ENCODE measurements around the gene ACTRT2. TPM values are rescaled to one million over a fixed set of nuclear protein-coding genes. Genes with fewer than 3 reads are reported as not detected.

The ACTRT2 gene
- total and polyA plus RNA-seq, 2 donors (not counting 3 experiments of a cell fraction or from before 2014, with no cell fraction given): not detected

DNA sequence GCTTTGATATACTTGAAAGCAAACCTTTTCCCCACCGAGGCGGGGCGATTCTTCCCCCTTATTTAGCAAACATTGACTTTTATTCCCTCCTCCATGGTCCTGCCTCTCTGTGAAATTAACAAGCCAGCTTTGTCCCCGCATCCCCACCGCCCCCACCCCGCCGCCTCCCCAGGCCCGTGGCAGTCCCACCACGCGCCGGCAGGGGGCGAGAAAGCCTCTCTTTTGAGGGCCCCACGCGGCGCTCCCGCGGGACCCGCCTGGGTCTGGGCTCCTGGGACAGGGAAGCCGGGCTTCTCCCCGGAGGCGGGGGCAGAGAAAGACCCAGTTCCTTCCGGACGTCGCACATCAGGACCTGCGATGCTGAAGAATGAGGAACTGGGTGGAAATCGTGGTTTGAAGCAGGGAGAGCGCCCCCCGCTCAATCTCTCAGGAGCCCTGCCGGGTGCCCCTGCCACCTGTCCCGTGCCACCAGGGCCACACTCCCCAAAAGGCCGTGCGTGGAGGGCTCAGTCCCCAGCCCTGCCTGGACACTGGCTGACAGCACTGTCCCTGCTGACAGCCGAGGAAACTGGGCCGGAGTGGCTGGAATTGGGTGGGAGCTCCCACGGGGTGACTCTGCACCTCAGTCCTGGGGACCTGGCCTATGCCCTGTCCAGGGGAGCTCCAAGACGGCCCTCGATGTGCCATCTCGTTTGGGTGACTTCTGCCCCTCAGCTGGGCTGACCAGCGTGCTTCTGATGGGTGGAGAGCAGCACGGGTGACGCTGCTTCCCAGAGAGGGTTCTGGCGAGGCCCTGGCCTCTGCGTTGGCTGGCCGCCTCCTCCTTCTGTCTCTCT lies 8.6 kb upstream of the ACTRT2 start:
- Histone ChIP-seq H2AFZ (ENCODE audit: low read depth, low read length) (no peak overlapping the region), H3K27ac (ENCODE audit: insufficient read depth, low read depth, low read length) (no peak overlapping the region), H3K9me3 (replicated peaks; ENCODE audit: control insufficient read depth, insufficient read depth, low read length) (peaks cover under 1% of the 10 kb centered on the region), H3K4me1 (ENCODE audit: control insufficient read depth, extremely low read depth, insufficient read depth, low read length) (no peaks in the 10 kb centered on the region), H3K27me3 (ENCODE audit: control insufficient read depth in 2 of 2, insufficient read depth in 2 of 2, low read length in 2 of 2) (no peaks in the 10 kb centered on the region), H3K36me3 (ENCODE audit: control insufficient read depth in 2 of 2, extremely low read depth in 1 of 2, insufficient read depth in 2 of 2, low read length in 2 of 2) (no peaks in the 10 kb centered on the region), H3K9me1 (replicated peaks; ENCODE audit: control insufficient read depth, extremely low read depth, insufficient read depth, low read length) (no peaks in the 10 kb centered on the region), H4K20me1 (replicated peaks; ENCODE audit: control insufficient read depth, extremely low read depth, insufficient read depth, low read length) (no peaks in the 10 kb centered on the region), H3K4me2 (ENCODE audit: insufficient read depth, low read length) (no peak overlapping the region), H3K79me2 (ENCODE audit: control insufficient read depth, insufficient read depth, low read length) (no peaks in the 10 kb centered on the region), H3K4me3 (replicated peaks in 1 of 3; ENCODE audit: insufficient read depth in 1 of 3, low read depth in 1 of 3, low read length in 3 of 3) (no peak overlapping the region), H3K9ac (replicated peaks; ENCODE audit: extremely low read depth, insufficient read depth, low read length) (no peak overlapping the region)
- no peak for FAIRE-seq
- ChIA-PET POLR2A (no interaction called here), CTCF (interaction anchor here (1.1 to 1.5 kb wide), 2 partner anchors 9 to 15 kb away, joined by 3 read pairs; partner anchors contain the start of gene ACTRT2)
- no peak for DNase-seq (ENCODE audit: low read depth, low spot score)
- intact Hi-C loops (cut with micrococcal nuclease) (no loop called here), dilution Hi-C loops (cut with MboI; ENCODE audit: extremely low pct_ligation_motif_present, low sequenced_read_pairs) (no loop called here)
- no TSS peak for BruUV-seq (replicated peaks)
- TF ChIP-seq FOS (IDR thresholded peaks at IDR 0.05; ENCODE audit: borderline replicate concordance, insufficient read depth, low read length): no peak
- TF ChIP-seq, protein P1, sequence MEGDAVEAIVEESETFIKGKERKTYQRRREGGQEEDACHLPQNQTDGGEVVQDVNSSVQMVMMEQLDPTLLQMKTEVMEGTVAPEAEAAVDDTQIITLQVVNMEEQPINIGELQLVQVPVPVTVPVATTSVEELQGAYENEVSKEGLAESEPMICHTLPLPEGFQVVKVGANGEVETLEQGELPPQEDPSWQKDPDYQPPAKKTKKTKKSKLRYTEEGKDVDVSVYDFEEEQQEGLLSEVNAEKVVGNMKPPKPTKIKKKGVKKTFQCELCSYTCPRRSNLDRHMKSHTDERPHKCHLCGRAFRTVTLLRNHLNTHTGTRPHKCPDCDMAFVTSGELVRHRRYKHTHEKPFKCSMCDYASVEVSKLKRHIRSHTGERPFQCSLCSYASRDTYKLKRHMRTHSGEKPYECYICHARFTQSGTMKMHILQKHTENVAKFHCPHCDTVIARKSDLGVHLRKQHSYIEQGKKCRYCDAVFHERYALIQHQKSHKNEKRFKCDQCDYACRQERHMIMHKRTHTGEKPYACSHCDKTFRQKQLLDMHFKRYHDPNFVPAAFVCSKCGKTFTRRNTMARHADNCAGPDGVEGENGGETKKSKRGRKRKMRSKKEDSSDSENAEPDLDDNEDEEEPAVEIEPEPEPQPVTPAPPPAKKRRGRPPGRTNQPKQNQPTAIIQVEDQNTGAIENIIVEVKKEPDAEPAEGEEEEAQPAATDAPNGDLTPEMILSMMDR (IDR thresholded peaks at IDR 0.05; ENCODE audit: extremely low read depth in 1 of 2, insufficient read depth in 1 of 2, low read depth in 1 of 2, low read length in 2 of 2): peak; percentile 20 to 47

DNA sequence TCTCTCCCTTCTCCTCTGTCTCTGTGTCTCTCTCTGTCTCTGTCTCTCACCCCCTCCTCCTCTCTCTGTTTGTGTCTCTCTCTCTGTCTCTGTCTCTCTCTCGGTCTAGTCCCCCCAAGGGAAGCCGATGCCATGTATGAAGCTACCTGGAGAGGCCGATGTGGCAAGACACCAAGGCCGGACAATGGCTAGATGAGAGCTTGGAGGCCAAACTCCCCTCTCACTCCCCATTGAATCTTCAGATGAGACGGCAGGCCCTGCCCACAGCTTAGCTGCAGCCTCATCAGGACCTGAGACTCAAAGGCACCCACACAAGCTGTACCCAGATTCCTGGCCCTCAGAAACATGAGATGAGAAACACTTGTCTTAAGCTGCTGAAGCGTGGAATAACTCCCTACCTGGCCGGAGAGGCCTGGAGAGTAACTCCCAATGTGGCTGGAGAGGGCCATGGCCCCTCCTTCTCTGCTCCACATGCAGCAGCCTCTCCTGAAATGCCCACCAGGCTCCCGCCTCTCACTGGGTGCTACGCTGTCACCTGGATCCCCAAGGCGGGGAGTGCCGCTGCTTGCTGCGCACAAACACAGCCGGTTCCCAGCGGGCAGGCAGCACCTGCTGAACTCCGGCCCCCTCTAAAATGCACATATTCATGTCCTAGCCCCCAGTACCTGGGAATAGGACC lies 7.8 kb upstream of the ACTRT2 start:
- Histone ChIP-seq H3K27ac (ENCODE audit: insufficient read depth, low read depth, low read length) (no peak overlapping the region), H3K4me2 (ENCODE audit: insufficient read depth, low read length) (no peak overlapping the region), H3K79me2 (ENCODE audit: control insufficient read depth, insufficient read depth, low read length) (no peaks in the 10 kb centered on the region), H3K27me3 (ENCODE audit: control insufficient read depth in 2 of 2, insufficient read depth in 2 of 2, low read length in 2 of 2) (no peaks in the 10 kb centered on the region), H3K9me3 (replicated peaks; ENCODE audit: control insufficient read depth, insufficient read depth, low read length) (no peaks in the 10 kb centered on the region), H3K36me3 (ENCODE audit: control insufficient read depth in 2 of 2, extremely low read depth in 1 of 2, insufficient read depth in 2 of 2, low read length in 2 of 2) (no peaks in the 10 kb centered on the region), H4K20me1 (replicated peaks; ENCODE audit: control insufficient read depth, extremely low read depth, insufficient read depth, low read length) (no peaks in the 10 kb centered on the region), H3K4me1 (ENCODE audit: control insufficient read depth, extremely low read depth, insufficient read depth, low read length) (no peaks in the 10 kb centered on the region), H3K9ac (replicated peaks; ENCODE audit: extremely low read depth, insufficient read depth, low read length) (no peak overlapping the region), H3K9me1 (replicated peaks; ENCODE audit: control insufficient read depth, extremely low read depth, insufficient read depth, low read length) (no peaks in the 10 kb centered on the region), H3K4me3 (replicated peaks in 1 of 3; ENCODE audit: insufficient read depth in 1 of 3, low read depth in 1 of 3, low read length in 3 of 3) (no peak overlapping the region), H2AFZ (ENCODE audit: low read depth, low read length) (no peak overlapping the region)
- POLR2A ChIA-PET: no interaction called here
- TF ChIP-seq FOS (IDR thresholded peaks at IDR 0.05; ENCODE audit: borderline replicate concordance, insufficient read depth, low read length): no peak
- CTCF ChIA-PET: interaction anchor here (1.5 kb wide), 1 partner anchor 16 kb away, joined by 3 read pairs; no protein-coding TSS in a partner anchor
- DNase-seq (ENCODE audit: low read depth, low spot score) (no peak), FAIRE-seq (no peak)
- dilution Hi-C loops (cut with MboI; ENCODE audit: extremely low pct_ligation_motif_present, low sequenced_read_pairs) (no loop called here), intact Hi-C loops (cut with micrococcal nuclease) (no loop called here)
- BruUV-seq (replicated peaks): no TSS peak

All from endothelial cell of umbilical vein (primary cell).